Activated naive CD4-positive, alpha-beta T cell treated with anti-CD3 and anti-CD28 coated beads, Interleukin-2, amount 50 U/mL, for 16 hours (primary cell): ENCODE measurements around the gene CRTAC1.

ENCODE experiments used
- DNase-seq: peaks from one replicate; pipeline ENCODE4 v3.0.0-alpha.2; 2020

Gene CRTAC1

GRCh38 chr10:97830064-97830463, 200.4 kb downstream of the CRTAC1 start:
- no peak for DNase-seq

GRCh38 chr10:97828721-97829120, 201.7 kb downstream of the CRTAC1 start:
- DNase-seq = no peak

GRCh38 chr10:97827702-97828291, 202.6 kb downstream of the CRTAC1 start:
- DNase-seq = no peak

GRCh38 chr10:97826892-97827291, 203.5 kb downstream of the CRTAC1 start:
- DNase-seq = no peak

- no peak for DNase-seq
These were observed 205.2 kb downstream of the CRTAC1 start for GRCh38 chr10:97825020-97825760.

GRCh38 chr10:97823734-97824133, 206.7 kb downstream of the CRTAC1 start:
- DNase-seq = no peak

- no peak for DNase-seq
These were observed 208.1 kb downstream of the CRTAC1 start for GRCh38 chr10:97822261-97822687.

- DNase-seq = no peak
These were observed 208.9 kb downstream of the CRTAC1 start for GRCh38 chr10:97821308-97822038.

GRCh38 chr10:97820096-97820704, 210.2 kb downstream of the CRTAC1 start:
- DNase-seq = no peak

- DNase-seq = no peak
These were observed 211.8 kb downstream of the CRTAC1 start for GRCh38 chr10:97818572-97818971.

GRCh38 chr10:97816609-97817008, 213.8 kb downstream of the CRTAC1 start:
- DNase-seq = no peak
